ENCODE results near the gene CD8B.
"Not testable (repeated sequence)": the region's sequence is repeated elsewhere in the genome, so short reads cannot be mapped to it uniquely, and the experiment has no call there.

- not testable (repeated sequence) for TF ChIP-seq CTCF (IDR thresholded peaks at IDR 0.05; ENCODE audit: insufficient read depth, low read length); SPI1 (IDR thresholded peaks at IDR 0.05; ENCODE audit: borderline replicate concordance, low read depth); POLR2AphosphoS5 (IDR thresholded peaks at IDR 0.05; ENCODE audit: low read depth); REST (IDR thresholded peaks at IDR 0.05; ENCODE audit: insufficient replicate concordance, low read depth); GABPA (IDR thresholded peaks at IDR 0.05; ENCODE audit: low read depth)
Observed at GRCh38 chr2:86870941-86871340, 9.3 kb upstream of the CD8B start.
